ENCODE data around the gene SIPA1L2. TPM values are rescaled to one million over a fixed set of nuclear protein-coding genes. Genes with fewer than 3 reads are reported as not detected.

SIPA1L2 gene, protein sequence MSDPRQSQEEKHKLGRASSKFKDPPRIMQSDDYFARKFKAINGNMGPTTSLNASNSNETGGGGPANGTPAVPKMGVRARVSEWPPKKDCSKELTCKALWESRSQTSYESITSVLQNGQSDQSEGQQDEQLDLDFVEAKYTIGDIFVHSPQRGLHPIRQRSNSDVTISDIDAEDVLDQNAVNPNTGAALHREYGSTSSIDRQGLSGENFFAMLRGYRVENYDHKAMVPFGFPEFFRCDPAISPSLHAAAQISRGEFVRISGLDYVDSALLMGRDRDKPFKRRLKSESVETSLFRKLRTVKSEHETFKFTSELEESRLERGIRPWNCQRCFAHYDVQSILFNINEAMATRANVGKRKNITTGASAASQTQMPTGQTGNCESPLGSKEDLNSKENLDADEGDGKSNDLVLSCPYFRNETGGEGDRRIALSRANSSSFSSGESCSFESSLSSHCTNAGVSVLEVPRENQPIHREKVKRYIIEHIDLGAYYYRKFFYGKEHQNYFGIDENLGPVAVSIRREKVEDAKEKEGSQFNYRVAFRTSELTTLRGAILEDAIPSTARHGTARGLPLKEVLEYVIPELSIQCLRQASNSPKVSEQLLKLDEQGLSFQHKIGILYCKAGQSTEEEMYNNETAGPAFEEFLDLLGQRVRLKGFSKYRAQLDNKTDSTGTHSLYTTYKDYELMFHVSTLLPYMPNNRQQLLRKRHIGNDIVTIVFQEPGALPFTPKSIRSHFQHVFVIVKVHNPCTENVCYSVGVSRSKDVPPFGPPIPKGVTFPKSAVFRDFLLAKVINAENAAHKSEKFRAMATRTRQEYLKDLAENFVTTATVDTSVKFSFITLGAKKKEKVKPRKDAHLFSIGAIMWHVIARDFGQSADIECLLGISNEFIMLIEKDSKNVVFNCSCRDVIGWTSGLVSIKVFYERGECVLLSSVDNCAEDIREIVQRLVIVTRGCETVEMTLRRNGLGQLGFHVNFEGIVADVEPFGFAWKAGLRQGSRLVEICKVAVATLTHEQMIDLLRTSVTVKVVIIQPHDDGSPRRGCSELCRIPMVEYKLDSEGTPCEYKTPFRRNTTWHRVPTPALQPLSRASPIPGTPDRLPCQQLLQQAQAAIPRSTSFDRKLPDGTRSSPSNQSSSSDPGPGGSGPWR (N-terminal part only)
- total RNA-seq: 0.44 and 2.1 TPM in 2 replicates

DNA sequence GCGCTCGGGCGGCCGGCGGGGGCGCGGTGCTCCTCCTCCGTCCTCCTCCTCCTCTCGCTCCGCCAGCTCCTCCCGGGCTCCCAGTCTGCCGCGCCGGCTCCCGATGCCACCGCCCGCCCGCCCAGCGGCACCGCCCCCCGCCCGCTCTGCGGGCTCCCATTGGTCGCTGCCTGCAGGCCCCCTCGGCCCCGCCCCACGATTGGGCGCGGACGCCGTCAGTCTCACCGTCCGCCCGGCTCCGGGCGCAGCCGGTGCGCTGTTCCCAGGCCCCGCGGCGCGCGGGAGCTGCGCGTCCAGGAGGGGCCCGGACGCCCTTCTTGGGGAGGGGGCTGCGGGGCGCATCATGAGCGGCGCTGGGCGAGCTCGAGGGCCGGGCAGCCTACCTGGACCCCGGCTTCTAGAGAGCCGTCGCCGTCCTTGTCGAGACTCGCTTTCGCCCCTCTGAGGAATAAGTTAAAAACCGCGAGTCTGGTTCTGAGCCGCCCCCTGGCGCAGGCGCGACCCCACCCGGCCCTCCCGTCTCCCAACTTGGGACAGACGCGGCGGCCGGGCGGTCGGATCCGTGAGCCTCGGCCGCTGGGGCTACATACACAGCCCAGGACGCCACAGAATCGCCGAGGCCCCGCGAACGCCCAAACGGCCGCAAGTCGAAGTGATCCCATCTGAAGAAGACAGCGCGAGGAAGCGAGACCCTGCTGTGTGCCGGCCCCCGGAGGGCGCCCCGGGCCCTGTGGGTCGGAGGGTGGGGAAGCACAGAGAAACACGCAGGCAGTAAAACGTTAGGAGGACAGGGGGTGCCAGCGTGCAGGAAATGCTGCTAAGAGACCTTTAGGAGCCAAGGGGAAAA is at the start of gene SIPA1L2:
Gene SIPA1L2, minus strand, starts transcription at position 87 of the 847 bp plus-strand sequence. CDS start 114,794 bp downstream, outside the sequence.

Other genes starting within 250 kb of the SIPA1L2 start
- 2.7 and 3.1 TPM in 2 replicates for gene MAP10, start 175.3 kb upstream of the SIPA1L2 start, total RNA-seq